Nucleus accumbens (tissue), 56 donors: ENCODE measurements around the gene SFMBT1.

ENCODE experiments used
- DNase-seq, 56 donors: peaks; one replicate each; lab custom pipeline; 2025; lab: John Stamatoyannopoulos, UW

SFMBT1 gene

DNA sequence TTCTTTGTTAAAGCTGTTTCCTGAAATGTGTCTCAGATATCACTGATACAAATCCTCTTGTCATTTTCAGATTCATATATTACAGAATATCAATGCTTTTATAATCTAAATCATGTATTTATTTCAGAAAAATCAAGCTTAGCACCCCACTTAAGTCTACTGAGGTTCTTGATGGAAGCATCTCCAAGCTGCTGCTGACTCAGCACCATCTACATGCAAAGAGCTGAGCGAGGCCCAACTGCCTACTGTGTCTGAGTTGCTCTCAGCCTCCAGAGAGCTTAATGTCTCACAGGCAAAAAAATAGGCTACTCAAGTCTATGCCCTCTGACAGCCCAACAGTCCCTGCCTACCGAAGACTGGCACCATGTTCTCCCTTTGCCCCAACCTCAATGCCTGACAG lies 119.3 kb downstream of the SFMBT1 start:
- no peak for DNase-seq

DNA sequence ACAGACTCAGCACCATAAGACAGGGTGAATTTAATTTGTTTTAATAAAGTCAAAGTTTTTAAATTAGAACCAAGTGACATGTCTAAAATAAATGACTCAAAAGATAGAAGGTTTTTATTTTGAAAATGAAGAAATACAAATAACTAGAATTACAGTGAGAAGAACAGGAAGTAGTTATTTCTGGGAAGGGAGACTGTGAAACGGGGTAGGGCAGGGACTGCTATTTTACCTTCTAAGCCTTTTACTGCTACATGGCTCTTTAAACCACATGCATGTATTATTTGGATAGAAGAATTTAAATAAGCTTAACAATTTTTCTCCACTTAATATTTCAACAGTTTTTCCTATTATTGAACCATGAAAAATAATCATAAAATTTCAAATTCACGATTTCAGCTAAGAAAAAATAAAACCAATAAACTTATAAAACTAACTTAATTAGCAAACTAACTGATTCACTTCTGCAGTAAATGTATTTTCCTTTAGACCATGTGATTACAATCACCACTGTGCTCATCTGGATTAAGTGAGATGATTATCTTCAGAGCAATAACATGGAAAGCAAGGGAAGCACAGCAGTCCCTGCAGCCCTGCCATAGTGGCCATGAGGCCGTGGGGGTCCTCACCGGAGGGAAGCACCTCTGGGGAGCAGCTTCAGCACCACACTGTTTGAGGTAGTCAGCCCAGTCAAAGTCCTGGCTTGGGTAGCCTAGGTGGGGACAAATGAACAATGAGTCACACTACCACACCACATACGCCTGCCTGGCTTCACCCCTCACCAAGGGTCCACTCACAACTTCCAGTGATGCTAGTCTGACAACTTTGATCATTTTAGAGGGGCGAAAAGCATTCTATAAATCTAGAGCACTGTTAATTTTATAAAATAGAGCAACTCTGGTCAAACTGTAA lies 120.2 kb downstream of the SFMBT1 start:
- DNase-seq = no peak

DNA sequence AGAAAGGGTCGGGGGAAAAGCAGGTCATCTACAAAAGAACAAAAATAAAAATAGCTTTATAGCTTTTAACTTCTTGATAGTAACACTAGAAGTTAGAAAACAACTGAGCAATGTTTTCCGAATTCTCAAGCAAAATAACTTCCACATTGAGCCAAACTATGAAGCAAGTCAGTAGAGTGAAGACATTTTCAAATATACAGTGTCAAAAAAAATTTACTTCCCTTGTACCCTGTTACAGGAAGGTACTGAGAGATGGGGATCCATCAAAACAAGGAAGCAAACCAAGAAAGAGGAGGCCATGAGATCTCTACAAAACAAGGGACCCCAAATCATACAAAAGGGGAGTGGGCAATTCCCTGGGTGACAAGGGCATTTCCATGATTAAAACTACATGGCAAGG lies 121.9 kb downstream of the SFMBT1 start:
- DNase-seq = no peak

DNA sequence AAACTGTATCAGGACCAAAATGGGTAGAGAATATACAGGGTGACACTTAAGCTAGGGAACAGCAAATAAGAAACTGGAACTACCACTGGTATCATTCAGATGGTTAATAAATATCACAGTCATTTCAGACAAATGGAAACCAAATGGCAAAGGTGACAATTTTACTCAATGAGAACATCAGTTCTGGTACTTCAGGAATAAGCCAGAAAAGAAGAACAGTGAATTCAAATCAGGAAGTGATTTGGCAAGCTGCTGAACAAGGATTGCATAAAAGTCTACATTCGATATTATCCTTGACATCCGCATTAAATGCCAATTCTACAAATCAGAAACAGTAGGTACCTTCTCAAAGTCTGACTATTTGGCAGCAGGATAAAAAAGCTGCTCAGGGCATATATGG lies 125.0 kb downstream of the SFMBT1 start:
- no peak for DNase-seq

DNA sequence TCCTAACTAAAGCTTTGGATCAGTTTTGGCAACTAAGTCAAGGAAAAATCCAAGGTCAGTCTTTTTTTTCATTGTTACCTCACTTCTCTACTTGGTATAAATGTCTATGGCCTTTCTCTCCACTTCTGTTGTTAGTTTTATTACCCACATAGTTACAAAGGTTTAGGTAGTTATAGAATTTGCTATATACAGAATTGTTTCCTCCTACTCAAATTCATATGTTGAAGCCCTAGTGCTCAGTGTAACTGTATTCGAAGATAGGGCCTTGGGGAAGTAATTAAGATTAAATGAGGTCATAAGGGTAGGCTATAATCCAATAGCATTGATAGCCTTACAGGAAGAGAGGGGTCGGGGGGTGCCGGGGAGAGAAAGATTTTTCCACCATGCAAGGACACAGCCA lies 128.8 kb downstream of the SFMBT1 start:
- DNase-seq = no peak

DNA sequence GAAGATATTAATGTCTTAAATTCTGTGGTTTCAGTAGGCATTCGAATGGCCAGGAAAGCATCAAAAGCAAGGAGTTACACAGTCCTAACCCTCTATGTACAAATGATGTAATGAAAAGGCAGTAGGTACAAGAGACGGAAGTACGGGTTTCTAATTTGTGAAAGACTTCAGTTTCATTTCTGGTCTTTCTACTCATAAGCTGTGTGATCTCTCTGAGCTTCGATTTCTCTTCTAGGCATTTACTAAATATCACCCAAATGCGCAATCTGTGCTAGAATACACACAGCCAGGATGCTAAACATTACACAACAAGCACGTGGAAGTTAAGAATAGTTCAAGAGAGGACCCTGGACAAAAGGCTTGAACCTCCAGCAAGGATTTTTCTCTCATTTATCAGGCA lies 130.6 kb downstream of the SFMBT1 start:
- DNase-seq = no peak

DNA sequence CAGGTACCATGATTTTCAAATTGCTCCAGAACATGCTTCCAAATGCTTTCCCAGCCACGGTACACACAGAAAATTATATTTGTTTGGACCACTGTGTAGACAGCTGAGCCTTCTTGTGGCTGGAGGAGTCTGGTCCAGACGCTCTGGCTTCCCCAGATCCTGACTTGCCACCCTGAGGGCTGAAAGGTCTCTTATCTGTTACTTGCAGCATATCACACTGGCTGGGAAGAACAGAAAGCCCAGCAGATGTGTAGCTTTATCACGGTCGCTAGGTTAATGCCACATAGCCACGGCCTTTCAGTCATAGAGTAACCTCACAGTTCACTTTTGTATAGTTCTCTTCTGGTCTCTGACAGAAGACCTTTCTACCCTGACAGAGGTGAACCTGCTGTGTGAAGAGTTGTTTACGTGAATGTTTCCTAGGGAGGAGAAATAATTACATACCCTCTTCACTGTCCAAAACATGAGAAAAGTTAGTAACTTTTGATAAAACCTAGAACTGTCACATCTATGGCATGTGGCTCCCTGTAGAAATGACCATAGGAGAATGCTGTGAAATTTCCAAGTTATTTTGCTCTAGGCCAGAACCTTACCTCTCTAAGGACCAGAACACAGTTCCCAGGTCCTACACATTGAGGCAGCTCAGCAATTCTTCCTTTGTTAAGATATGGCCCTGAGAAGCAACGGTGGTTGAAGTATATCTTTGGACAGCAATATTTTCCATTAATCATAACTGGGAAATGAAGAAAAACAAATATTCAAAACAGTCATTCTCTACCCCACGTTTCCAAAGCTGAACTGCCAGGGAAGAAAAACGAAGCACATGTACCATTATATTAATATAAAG lies 132.8 kb downstream of the SFMBT1 start:
- DNase-seq = no peak

DNA sequence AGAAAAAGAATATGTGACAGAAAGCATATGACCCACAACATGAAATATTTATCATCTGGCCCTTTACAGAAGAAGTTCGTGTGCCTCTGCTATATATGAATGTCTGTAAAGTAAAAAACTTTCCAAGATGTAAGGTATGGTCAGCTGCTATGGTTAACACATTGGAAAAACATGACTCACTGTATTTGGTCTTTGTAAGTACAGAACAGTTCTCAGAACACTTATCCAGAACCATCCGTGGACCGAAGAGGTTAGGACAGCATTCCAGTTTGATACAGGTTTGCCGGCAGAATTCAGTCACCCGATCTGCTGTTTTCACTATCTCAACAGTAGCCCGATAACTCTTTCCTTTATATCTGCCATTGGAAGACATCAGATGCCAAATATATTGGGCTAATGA lies 135.1 kb downstream of the SFMBT1 start:
- DNase-seq = no peak

DNA sequence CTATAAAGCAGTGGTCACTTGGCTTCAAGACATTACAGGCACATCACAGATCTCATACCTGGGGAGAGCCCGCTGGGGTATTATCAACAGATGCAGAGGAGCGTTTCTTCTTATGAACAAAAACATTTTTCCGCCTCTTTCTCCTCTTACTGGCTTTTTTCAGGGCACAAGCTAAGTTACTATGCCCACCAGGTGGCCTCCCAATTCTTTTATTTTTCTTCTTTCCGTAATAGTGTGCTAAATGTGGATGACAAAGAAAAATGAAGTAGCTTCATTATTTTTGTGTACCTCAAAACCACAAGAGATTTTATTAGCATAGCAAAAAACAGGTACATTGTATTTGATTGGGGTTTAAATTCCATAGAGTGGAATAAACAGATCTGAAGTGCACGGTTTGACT lies 138.4 kb downstream of the SFMBT1 start:
- no peak for DNase-seq

DNA sequence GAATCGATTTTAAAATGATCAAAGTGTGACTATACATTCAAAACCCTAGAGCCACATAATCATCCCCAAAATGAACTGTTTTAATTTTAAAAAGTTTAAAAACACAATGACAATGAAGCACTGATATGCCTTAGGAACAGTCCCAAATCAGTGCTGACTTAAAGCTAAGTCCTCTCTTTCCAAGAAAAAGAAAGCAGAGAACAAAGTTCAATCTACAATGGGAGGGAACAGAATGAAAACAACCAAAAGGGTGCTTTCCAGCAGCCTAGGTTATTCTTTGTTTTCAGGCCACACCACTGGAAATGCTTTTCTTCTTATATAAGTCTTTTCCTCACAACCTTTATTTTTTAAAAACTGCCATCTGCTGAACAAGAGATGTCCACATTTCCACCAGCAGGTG lies 141.3 kb downstream of the SFMBT1 start:
- DNase-seq = no peak

DNA sequence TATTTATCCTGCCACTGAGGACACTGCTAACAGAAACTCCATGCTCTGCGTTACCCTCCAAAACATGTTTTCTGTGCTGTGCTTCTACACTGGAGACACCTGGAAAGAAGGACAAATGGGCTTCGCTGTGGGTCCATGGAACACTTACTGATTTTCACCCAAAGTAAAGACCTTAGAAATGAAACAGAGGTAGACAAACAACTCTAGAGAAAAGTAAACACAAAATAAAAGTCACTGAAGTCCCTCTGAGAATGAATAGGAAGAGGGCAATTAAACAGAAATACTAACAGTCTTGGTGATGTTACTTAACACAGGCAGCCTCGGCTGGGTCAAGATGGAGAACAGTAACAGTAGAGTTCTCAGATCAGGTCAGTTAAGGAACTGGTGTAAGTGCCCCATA lies 141.9 kb downstream of the SFMBT1 start:
- DNase-seq = no peak

DNA sequence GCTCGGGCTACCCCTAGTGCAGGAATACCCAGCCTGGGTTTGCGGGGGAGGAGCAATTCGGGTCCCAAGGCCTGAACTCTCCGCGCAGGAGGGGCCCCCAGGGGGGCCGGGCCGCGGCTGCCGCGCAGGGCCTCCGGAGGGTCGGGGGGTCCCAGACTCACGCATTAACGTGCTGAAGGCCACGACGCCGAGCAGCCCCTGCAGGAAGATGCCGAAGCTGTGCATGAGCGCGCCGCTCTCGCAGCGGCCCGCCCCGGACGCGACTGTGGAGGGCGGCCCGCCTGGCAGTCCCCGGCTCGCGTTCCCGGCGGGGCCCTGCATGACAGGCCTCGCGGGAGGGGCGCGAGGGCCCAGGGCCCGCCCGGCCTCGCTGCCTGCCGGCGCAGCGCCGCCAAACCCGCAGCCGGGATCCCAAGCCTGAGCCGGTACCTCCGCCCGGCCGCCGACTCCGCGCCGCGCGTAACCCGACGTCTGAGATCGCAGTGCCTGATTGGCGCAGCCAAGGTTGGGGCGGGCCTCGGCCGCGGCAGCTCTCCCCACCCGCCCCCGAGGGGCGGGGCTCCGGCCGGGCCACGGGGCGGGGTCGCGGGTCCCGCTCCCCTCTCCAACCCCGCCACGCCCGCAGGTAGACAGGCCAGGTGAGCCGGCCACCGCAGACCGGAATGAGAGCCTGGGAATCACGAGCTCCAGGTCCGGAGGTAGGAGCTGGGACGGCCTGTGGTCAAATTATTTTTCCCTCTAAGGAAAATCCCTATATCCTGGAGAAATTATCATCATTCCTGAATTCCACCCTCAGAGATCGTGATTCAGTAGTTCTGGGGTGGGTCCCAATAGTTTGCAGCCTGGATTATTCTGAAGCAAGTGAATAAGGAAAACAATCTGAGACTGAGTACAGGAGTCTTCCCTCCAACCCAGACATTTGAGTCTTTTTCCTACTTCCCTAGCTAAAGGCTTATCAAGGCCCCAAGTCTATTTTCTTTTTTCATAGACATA lies 148.4 kb downstream of the SFMBT1 start, which contains the start of gene STIMATE:
TSS of gene STIMATE (minus strand) at position 419 of the 993 bp plus-strand sequence. CDS start at position 321, 98 bp downstream.
- peak in 55 of 56 donors; percentile 5 to 92 (median 80) for DNase-seq

DNA sequence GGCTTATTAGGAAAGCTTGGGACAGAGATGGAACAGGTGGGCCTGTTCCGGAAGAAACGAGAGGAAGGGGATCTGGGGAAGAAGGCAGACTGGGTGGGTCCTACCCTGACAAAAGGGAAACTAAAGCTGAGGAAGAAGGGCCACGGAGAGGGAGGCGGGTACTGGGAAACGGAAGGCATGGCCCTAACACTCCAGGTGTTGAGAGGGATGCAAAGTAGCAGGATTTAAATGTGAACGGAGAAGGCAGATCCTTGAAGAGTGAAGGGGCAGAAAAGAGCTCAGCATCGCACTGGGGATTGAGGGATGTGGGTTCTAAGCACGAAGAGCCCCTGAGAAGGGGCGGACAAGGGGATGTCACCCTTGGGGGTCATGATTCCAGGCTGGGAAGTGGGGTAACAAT lies 149.3 kb downstream of the SFMBT1 start:
- DNase-seq = no peak

DNA sequence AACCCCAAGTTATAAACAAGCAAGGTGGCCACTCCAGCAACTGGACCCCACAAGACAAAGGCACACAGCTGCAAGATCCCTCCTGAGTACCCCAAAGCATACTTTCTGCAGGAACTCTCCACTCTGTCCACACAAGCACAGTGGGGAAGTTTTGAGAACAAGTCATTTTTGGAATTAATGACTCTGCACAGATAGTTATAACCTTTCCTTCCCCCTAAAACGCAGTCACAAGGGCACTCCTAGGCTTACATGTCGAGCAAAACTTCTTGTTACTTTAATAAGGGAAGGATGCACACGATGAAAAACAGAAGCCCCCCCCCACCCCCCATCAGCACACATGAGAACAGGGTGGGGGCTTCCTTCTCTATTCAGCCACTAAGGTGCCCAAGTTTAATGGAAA lies 149.7 kb downstream of the SFMBT1 start:
- no peak for DNase-seq

DNA sequence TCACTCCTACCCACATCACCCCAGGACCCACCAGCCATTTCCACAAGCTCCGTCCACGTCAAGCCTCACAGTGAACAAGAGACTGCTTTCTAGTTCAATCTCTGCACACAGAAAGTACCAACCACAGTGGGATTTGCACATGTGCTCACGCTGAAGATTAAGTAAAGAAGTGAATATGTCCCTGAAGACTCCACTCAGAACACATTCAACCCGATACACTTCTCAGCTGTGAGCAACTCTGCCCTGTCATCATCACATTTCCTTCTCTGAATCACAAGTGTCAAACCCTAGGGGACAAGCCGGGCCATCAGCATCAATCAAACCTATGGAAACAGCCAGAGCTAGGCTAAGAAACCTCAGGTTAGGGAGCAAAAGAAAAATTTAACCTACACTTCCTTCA lies 150.5 kb downstream of the SFMBT1 start:
- no peak for DNase-seq

DNA sequence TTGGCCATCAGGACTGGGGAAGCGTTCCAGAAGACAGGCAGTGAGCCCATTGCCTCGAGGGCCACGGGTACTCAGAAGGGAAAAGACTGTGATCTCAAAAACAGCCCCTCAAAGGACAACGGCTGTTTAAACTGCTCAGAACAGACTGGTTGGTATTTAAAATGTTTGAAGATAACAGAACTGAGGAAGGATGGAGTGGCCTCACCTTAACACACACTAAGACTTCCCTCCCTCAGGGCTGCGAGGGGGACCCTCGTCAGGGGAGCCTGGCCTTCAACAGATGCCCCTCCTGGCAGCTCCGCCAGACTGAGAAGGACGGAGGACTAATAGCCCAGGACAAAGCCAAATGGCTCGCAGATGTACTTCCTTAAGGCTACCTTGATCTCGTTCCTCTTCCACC lies 151.1 kb downstream of the SFMBT1 start:
- no peak for DNase-seq

DNA sequence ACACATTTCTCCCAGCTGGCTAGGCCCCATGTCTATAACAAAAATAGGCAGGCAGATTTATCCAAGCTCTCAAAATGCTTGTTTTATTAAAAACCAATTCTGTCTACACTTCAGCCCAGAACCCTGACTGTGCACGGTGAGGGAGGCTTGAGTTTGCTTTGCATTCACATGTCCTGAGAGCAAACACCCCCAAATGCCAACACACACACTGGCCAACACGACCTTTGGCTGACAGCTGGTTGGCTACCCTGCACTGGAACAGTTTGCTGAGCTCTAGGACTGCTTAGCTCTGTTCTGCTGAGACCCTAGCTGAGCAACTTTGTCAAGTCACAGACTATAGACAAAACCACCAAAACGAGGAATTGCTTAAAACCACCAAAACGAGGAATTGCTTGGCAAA lies 152.2 kb downstream of the SFMBT1 start:
- DNase-seq = peak in 1 of 56 donors; percentile 18

DNA sequence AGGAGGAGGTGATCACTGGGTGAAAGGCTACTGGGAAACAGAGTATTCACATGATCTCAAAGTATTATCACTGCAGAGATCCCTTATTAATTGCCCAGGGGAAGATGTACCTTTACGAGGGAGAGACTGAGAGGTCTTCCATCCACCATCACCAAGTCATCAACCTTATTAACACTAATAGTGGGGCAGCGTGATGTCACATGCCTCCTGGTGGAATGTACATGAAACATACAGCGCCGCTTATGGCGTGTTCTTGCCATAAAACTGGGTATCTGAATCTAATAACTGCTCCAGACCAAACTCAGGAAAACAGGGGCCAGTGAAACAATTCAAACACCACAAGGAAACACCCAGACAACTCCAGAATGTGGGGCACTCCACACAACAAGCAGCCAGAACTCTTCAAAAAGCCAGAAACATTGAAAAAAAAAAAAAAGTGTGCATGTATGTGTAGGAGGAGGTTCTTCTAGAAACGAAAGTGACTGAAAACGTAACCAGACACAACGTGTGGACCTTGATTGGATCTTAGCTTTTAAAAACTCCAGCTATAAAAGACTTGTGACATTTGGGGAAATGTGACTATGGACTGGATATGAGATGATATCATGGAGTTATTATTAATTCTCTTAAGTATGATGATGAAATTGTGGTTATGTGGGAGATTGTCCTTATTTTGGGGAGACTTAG lies 153.1 kb downstream of the SFMBT1 start:
- DNase-seq = no peak

DNA sequence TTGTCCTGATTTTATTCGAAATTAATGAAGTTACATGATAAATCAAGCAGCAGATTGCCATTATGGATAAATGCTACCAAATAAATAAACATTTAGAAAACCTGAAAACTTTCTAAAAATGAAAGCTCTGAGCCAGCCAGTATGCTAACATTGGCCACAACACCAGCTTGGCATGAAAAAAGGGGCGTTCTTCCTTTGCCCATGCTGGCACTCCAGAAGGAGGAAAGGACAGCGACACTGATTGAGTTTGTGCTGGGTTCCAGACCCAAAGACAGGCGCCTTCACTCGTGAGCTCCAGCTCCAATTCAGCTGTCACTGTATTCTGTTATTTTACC lies 153.6 kb downstream of the SFMBT1 start:
- DNase-seq = peak in 1 of 56 donors; percentile 6

DNA sequence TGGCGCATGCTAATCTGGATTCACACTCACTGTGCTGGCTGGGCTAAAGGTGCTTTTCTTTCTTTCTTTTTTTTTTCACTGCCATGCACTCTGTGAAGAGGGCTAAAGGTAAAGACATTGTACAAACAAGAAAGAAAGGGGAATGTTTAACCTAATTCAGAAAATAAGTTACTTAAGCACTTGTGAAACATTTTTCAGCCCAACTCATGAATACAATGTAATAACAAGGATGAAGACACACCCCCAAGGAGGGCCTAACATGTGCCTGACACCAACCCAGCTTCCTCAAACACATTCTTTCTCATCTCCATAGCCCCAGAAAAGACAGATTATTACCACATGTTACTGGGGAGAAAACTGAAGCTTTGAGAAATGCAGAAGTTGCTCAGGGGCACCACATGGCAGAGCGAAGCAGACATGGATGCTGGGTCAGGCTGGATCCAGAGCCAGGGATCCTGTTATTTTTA lies 154.2 kb downstream of the SFMBT1 start:
- no peak for DNase-seq
